ENCODE data around the gene ZNF230. TPM values are rescaled to one million over a fixed set of nuclear protein-coding genes. Genes with fewer than 3 reads are reported as not detected.
A peak's percentile ranks its signal among the peaks of the same experiment; 100 is the strongest.

ZNF230 gene
- total RNA-seq, 1 donor from 2014 or later: 3.5 TPM

- H3K36me3 ChIP-seq: no peaks in the 10 kb centered on the region
- TF ChIP-seq, protein P1, sequence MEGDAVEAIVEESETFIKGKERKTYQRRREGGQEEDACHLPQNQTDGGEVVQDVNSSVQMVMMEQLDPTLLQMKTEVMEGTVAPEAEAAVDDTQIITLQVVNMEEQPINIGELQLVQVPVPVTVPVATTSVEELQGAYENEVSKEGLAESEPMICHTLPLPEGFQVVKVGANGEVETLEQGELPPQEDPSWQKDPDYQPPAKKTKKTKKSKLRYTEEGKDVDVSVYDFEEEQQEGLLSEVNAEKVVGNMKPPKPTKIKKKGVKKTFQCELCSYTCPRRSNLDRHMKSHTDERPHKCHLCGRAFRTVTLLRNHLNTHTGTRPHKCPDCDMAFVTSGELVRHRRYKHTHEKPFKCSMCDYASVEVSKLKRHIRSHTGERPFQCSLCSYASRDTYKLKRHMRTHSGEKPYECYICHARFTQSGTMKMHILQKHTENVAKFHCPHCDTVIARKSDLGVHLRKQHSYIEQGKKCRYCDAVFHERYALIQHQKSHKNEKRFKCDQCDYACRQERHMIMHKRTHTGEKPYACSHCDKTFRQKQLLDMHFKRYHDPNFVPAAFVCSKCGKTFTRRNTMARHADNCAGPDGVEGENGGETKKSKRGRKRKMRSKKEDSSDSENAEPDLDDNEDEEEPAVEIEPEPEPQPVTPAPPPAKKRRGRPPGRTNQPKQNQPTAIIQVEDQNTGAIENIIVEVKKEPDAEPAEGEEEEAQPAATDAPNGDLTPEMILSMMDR (IDR thresholded peaks at IDR 0.05; ENCODE audit: borderline replicate concordance): no peak
- H3K27ac ChIP-seq (replicated peaks): no peak overlapping the region
- no peaks in the 10 kb centered on the region for H3K27me3 ChIP-seq (ENCODE audit: low read depth)
- intact Hi-C loops (cut with micrococcal nuclease): no loop called here
- no peak for DNase-seq
- H3K4me3 ChIP-seq: no peak overlapping the region
- peaks cover 29% of the 10 kb centered on the region for H3K9me3 ChIP-seq (replicated peaks)
- peaks cover under 1% of the 10 kb centered on the region for H3K4me1 ChIP-seq
These were observed 16.7 kb downstream of the ZNF230 start for GRCh38 chr19:44019498-44019897.

DNA sequence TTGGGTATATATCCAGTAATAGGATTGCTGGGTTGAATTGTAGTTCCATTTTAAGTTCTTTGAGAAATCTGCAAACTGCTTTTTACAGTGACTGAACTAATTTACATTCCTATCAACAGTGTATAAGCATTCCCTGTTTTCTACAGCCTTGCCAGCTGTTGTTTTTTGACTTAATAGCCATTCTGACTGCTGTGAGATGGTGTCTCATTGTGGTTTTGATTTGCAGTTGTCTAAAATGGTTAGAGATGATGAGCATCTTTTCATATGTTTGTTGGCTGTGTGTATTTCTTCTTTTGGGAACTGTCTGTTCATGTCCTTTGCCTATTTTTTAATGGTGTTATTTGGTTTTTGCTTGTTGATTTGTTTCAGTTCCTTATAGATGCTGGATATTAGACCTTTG, 18.5 kb downstream of the ZNF230 start:
- TF ChIP-seq, protein P1 (IDR thresholded peaks at IDR 0.05; ENCODE audit: borderline replicate concordance): no peak
- intact Hi-C loops (cut with micrococcal nuclease): no loop called here

DNA sequence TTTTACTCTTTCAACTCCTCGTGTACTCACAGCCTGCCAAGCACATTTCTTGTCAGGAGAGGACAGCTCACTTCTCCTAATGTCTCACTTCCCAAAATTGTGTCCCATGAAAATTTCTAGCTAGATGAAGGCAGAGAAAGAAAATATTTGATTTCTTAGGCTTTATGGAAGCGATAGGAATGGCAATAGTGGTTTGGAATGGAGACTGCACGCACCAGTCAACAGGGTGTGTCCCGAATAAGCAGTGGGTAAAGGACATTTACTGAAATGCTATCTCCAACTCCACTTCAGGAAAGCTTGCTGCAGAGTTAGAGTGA, 22.1 kb downstream of the ZNF230 start:
- peaks cover 19% of the 10 kb centered on the region for H3K4me1 ChIP-seq
- peaks cover 35% of the 10 kb centered on the region for H3K9me3 ChIP-seq (replicated peaks)
- DNase-seq: no peak
- peak overlapping the region; percentile 86 for H3K4me3 ChIP-seq
- intact Hi-C loops (cut with micrococcal nuclease): no loop called here
- no peaks in the 10 kb centered on the region for H3K27me3 ChIP-seq (ENCODE audit: low read depth)
- TF ChIP-seq, protein P1 (IDR thresholded peaks at IDR 0.05; ENCODE audit: borderline replicate concordance): no peak
- peak overlapping the region; percentile 74 for H3K27ac ChIP-seq (replicated peaks)
- peaks cover 37% of the 10 kb centered on the region for H3K36me3 ChIP-seq

More for the DNA sequence above, 18.5 kb downstream of the ZNF230 start:
- DNase-seq: no peak
- Histone ChIP-seq H3K9me3 (replicated peaks) (peaks cover 12% of the 10 kb centered on the region), H3K4me3 (no peak overlapping the region), H3K4me1 (peaks cover 16% of the 10 kb centered on the region), H3K36me3 (peaks cover under 1% of the 10 kb centered on the region), H3K27ac (replicated peaks) (no peak overlapping the region), H3K27me3 (ENCODE audit: low read depth) (no peaks in the 10 kb centered on the region)

- Histone ChIP-seq H3K27ac (replicated peaks) (peak within 1 kb of the TSS; percentile 74), H3K4me1 (peaks cover 19% of the 10 kb centered on the region), H3K36me3 (peaks cover 42% of the 10 kb centered on the region), H3K27me3 (ENCODE audit: low read depth) (no peaks in the 10 kb centered on the region), H3K4me3 (peak within 1 kb of the TSS; percentile 86), H3K9me3 (replicated peaks) (peaks cover 41% of the 10 kb centered on the region)
- TF ChIP-seq, protein P1 (IDR thresholded peaks at IDR 0.05; ENCODE audit: borderline replicate concordance): no peak
- intact Hi-C loops (cut with micrococcal nuclease): no loop called here
- peak; percentile 80 for DNase-seq
These were observed 22.6 kb downstream of the ZNF230 start, which contains the start of gene ZNF222 for GRCh38 chr19:44025217-44025936. Gene ZNF222, plus strand, starts transcription at chr19:44025379. Its CDS starts 58 bp downstream, at chr19:44025437.

GRCh38 chr19:44026622-44027021, 23.9 kb downstream of the ZNF230 start:
- Histone ChIP-seq H3K36me3 (peaks cover 54% of the 10 kb centered on the region), H3K27ac (replicated peaks) (no peak overlapping the region), H3K4me1 (peaks cover 19% of the 10 kb centered on the region), H3K4me3 (no peak overlapping the region), H3K9me3 (replicated peaks) (peaks cover 49% of the 10 kb centered on the region), H3K27me3 (ENCODE audit: low read depth) (no peaks in the 10 kb centered on the region)
- intact Hi-C loops (cut with micrococcal nuclease): no loop called here
- TF ChIP-seq, protein P1 (IDR thresholded peaks at IDR 0.05; ENCODE audit: borderline replicate concordance): no peak
- DNase-seq: no peak

Data from left ventricle myocardium inferior (tissue), 1 donor.